Naive B cell (primary cell): ENCODE measurements around the gene METTL22. TPM values are rescaled to one million over a fixed set of nuclear protein-coding genes. Genes with fewer than 3 reads are reported as not detected.

Experiments
- ATAC-seq, 2 donors: fragments of 150-1000 bp; cut with Tn5 transposase; 2 replicates each; pipeline ENCODE4 v1.10.0; 2021; ENCODE audit warnings: low read depth in 2 of 2, mild to moderate bottlenecking in 2 of 2, moderate library complexity in 2 of 2
- DNase-seq: peaks from one replicate; pipeline ENCODE4 v3.0.0; 2022
- H3K27ac Mint-ChIP-seq, 6 donors: one replicate each; pipeline ENCODE4 v1.8.0; 2020 to 2022; ENCODE audit warnings: mild to moderate bottlenecking in 6 of 6, mixed read lengths in 6 of 6, moderate library complexity in 5 of 6, inconsistent platforms in 2 of 6
- H3K27me3 Mint-ChIP-seq, 3 donors: one replicate each; pipeline ENCODE4 v1.8.0; 2021 to 2022; ENCODE audit warnings: mixed read lengths in 3 of 3, mild to moderate bottlenecking in 1 of 3
- H3K36me3 Mint-ChIP-seq, 2 donors: one replicate each; pipeline ENCODE4 v1.8.0; 2020 to 2022; ENCODE audit warnings: mixed read lengths in 2 of 2, inconsistent platforms in 1 of 2, mild to moderate bottlenecking in 1 of 2
- H3K4me1 Mint-ChIP-seq, 3 donors: one replicate each; pipeline ENCODE4 v1.8.0; 2020 to 2022; ENCODE audit warnings: mixed read lengths in 3 of 3, inconsistent platforms in 1 of 3, mild to moderate bottlenecking in 1 of 3, moderate library complexity in 1 of 3
- H3K4me3 Mint-ChIP-seq, 8 donors: one replicate each; pipeline ENCODE4 v1.8.0; 2020 to 2022; ENCODE audit warnings: mild to moderate bottlenecking in 8 of 8, mixed read lengths in 8 of 8, moderate library complexity in 8 of 8, inconsistent platforms in 2 of 8
- H3K9me3 Mint-ChIP-seq, 7 donors: one replicate each; pipeline ENCODE4 v1.8.0; 2020 to 2022; ENCODE audit warnings: mixed read lengths in 7 of 7, mild to moderate bottlenecking in 5 of 7, inconsistent platforms in 2 of 7, moderate library complexity in 1 of 7
- polyA plus RNA-seq, 6 donors: library from polyadenylated mRNA; unstranded; fragments of 300-500 nt; fragmentation: Illumina TruSeq; gene quantifications; one replicate each; pipeline ENCODE4 v1.2.3, GENCODE V29; 2021; ENCODE audit warnings: low read depth in 6 of 6

METTL22 gene
- polyA plus RNA-seq, 6 donors from 2014 or later, result 8.3 to 20.7 (median 13.7) TPM

- Mint-ChIP-seq H3K27me3 (no peaks in the 10 kb centered on the region), H3K36me3 (peaks cover 8 to 26% of the 10 kb centered on the region in 2 donors), H3K4me3 (peak overlapping the region in 1 of 8 donors; percentile 42), H3K27ac (no peak overlapping the region), H3K9me3 (peaks cover 3 to 10% (median 6%) of the 10 kb centered on the region in 7 donors), H3K4me1 (peaks cover 30 to 34% (median 33%) of the 10 kb centered on the region in 3 donors)
- ATAC-seq, result no peak
- no peak for DNase-seq
Observed at GRCh38 chr16:8682551-8683259, 61.2 kb downstream of the METTL22 start.

GRCh38 chr16:8683640-8684039 lies 62.1 kb downstream of the METTL22 start:
- Mint-ChIP-seq H3K4me3 (no peak overlapping the region), H3K9me3 (peaks cover 5 to 10% (median 6%) of the 10 kb centered on the region in 7 donors), H3K4me1 (peaks cover 30 to 34% (median 33%) of the 10 kb centered on the region in 3 donors), H3K36me3 (peaks cover 8 to 30% of the 10 kb centered on the region in 2 donors), H3K27me3 (no peaks in the 10 kb centered on the region), H3K27ac (peak overlapping the region in 2 of 6 donors; percentile 71 to 75)
- DNase-seq (no peak), ATAC-seq (no peak)

GRCh38 chr16:8685617-8686016 lies 64.1 kb downstream of the METTL22 start:
- Mint-ChIP-seq H3K4me3 (peak overlapping the region in 1 of 8 donors; percentile 29), H3K4me1 (peaks cover 22 to 24% (median 23%) of the 10 kb centered on the region in 3 donors), H3K9me3 (peaks cover 7 to 23% (median 17%) of the 10 kb centered on the region in 7 donors), H3K36me3 (peaks cover 14 to 40% of the 10 kb centered on the region in 2 donors), H3K27me3 (no peaks in the 10 kb centered on the region), H3K27ac (no peak overlapping the region)
- no peak for ATAC-seq
- no peak for DNase-seq

GRCh38 chr16:8686031-8686621 lies 64.6 kb downstream of the METTL22 start:
- H3K4me1 Mint-ChIP-seq, result peaks cover 17 to 24% (median 23%) of the 10 kb centered on the region in 3 donors
- H3K9me3 Mint-ChIP-seq, result peaks cover 7 to 26% (median 18%) of the 10 kb centered on the region in 7 donors
- ATAC-seq, result no peak
- peak overlapping the region in 1 of 6 donors; percentile 24 for H3K27ac Mint-ChIP-seq
- no peak overlapping the region for H3K4me3 Mint-ChIP-seq
- no peaks in the 10 kb centered on the region for H3K27me3 Mint-ChIP-seq
- H3K36me3 Mint-ChIP-seq, result peaks cover 16 to 42% of the 10 kb centered on the region in 2 donors
- DNase-seq, result no peak

- H3K27me3 Mint-ChIP-seq, result no peaks in the 10 kb centered on the region
- H3K4me3 Mint-ChIP-seq, result no peak overlapping the region
- H3K4me1 Mint-ChIP-seq, result peaks cover 14 to 24% (median 23%) of the 10 kb centered on the region in 3 donors
- no peak for DNase-seq
- ATAC-seq, result no peak
- peaks cover 16 to 42% of the 10 kb centered on the region in 2 donors for H3K36me3 Mint-ChIP-seq
- H3K9me3 Mint-ChIP-seq, result peaks cover 7 to 26% (median 18%) of the 10 kb centered on the region in 7 donors
- peak overlapping the region in 3 of 6 donors; percentile 61 to 73 (median 71) for H3K27ac Mint-ChIP-seq
Observed at GRCh38 chr16:8686879-8687278, 65.4 kb downstream of the METTL22 start.

- H3K27ac Mint-ChIP-seq, result peak overlapping the region in 1 of 6 donors; percentile 74
- peaks cover 7 to 26% (median 18%) of the 10 kb centered on the region in 7 donors for H3K9me3 Mint-ChIP-seq
- ATAC-seq (no peak), DNase-seq (no peak)
- peaks cover 20 to 34% of the 10 kb centered on the region in 2 donors for H3K36me3 Mint-ChIP-seq
- peaks cover 12 to 14% (median 13%) of the 10 kb centered on the region in 3 donors for H3K4me1 Mint-ChIP-seq
- no peaks in the 10 kb centered on the region for H3K27me3 Mint-ChIP-seq
- no peak overlapping the region for H3K4me3 Mint-ChIP-seq
Observed at GRCh38 chr16:8689686-8690085, 68.2 kb downstream of the METTL22 start.

GRCh38 chr16:8691728-8692127 lies 70.2 kb downstream of the METTL22 start:
- no peak overlapping the region for H3K4me3 Mint-ChIP-seq
- H3K27me3 Mint-ChIP-seq, result no peaks in the 10 kb centered on the region
- peaks cover 7 to 24% (median 17%) of the 10 kb centered on the region in 7 donors for H3K9me3 Mint-ChIP-seq
- H3K4me1 Mint-ChIP-seq, result peaks cover 0 to 3% (median under 1%) of the 10 kb centered on the region in 3 donors
- peaks cover 21 to 31% of the 10 kb centered on the region in 2 donors for H3K36me3 Mint-ChIP-seq
- ATAC-seq, result no peak
- no peak for DNase-seq
- H3K27ac Mint-ChIP-seq, result no peak overlapping the region

GRCh38 chr16:8694795-8695728 lies 73.6 kb downstream of the METTL22 start:
- H3K4me3 Mint-ChIP-seq, result no peak overlapping the region
- no peaks in the 10 kb centered on the region for H3K27me3 Mint-ChIP-seq
- peaks cover 0 to 8% (median 3%) of the 10 kb centered on the region in 7 donors for H3K9me3 Mint-ChIP-seq
- H3K4me1 Mint-ChIP-seq, result peaks cover 4 to 11% (median 6%) of the 10 kb centered on the region in 3 donors
- peaks cover 17 to 28% of the 10 kb centered on the region in 2 donors for H3K36me3 Mint-ChIP-seq
- ATAC-seq, result no peak
- no peak for DNase-seq
- H3K27ac Mint-ChIP-seq, result peak overlapping the region in 1 of 6 donors; percentile 9

GRCh38 chr16:8696880-8697279 lies 75.4 kb downstream of the METTL22 start:
- no peak for DNase-seq
- Mint-ChIP-seq H3K9me3 (no peaks in the 10 kb centered on the region), H3K36me3 (peaks cover 10 to 21% of the 10 kb centered on the region in 2 donors), H3K4me3 (no peak overlapping the region), H3K27me3 (no peaks in the 10 kb centered on the region), H3K27ac (no peak overlapping the region), H3K4me1 (peaks cover 4 to 11% (median 6%) of the 10 kb centered on the region in 3 donors)
- ATAC-seq, result no peak

- Mint-ChIP-seq H3K27me3 (no peaks in the 10 kb centered on the region), H3K36me3 (peaks cover 10 to 26% of the 10 kb centered on the region in 2 donors), H3K27ac (no peak overlapping the region), H3K4me1 (peaks cover 6 to 15% (median 6%) of the 10 kb centered on the region in 3 donors), H3K4me3 (no peak overlapping the region), H3K9me3 (no peaks in the 10 kb centered on the region)
- ATAC-seq (no peak), DNase-seq (no peak)
Observed at GRCh38 chr16:8697965-8698364, 76.5 kb downstream of the METTL22 start.
